Natural killer cell (primary cell): ENCODE results near the gene APC2. TPM values are rescaled to one million over a fixed set of nuclear protein-coding genes. Genes with fewer than 3 reads are reported as not detected.

Experiments used
- ATAC-seq, 3 donors: fragments of 150-1000 bp in 2 of 3; fragments of 200-7000 bp in 1 of 3; cut with Tn5 transposase; 1 replicate in 1 of 3; 2 replicates in 2 of 3; pipeline ENCODE4 v1.10.0; 2021; ENCODE audit warnings: mild to moderate bottlenecking in 2 of 3, moderate library complexity in 2 of 3
- DNase-seq, 2 donors: peaks; one replicate each; pipeline versions ENCODE4 v3.0.0 to v3.0.0-alpha.2; 2013 to 2021; ENCODE audit warnings: mixed read lengths in 1 of 2
- H3K27ac ChIP-seq: one replicate; pipeline ENCODE4 v1.5.1; 2013; ENCODE audit warnings: mild to moderate bottlenecking, low read length
- H3K27me3 ChIP-seq: one replicate; pipeline ENCODE4 v1.6.1; 2013; ENCODE audit warnings: low read length; ENCODE audit not compliant: control insufficient read depth, insufficient read depth
- H3K36me3 ChIP-seq: one replicate; pipeline ENCODE4 v1.6.1; 2013; ENCODE audit warnings: low read length; ENCODE audit not compliant: control insufficient read depth, insufficient read depth
- H3K4me1 ChIP-seq: one replicate; pipeline ENCODE4 v1.6.1; 2013; ENCODE audit warnings: low read length; ENCODE audit not compliant: control insufficient read depth, insufficient read depth
- H3K4me3 ChIP-seq: one replicate; pipeline ENCODE4 v1.5.1; 2013; ENCODE audit warnings: low read length
- H3K9me3 ChIP-seq: one replicate; pipeline ENCODE4 v1.6.1; 2013; ENCODE audit warnings: low read length; ENCODE audit not compliant: control insufficient read depth, insufficient read depth
- H3K27ac Mint-ChIP-seq, 2 donors: one replicate each; pipeline ENCODE4 v1.8.0; 2022; ENCODE audit warnings: mild to moderate bottlenecking in 2 of 2, mixed read lengths in 2 of 2, moderate library complexity in 1 of 2
- H3K27me3 Mint-ChIP-seq, 2 donors: one replicate each; pipeline ENCODE4 v1.8.0; 2022; ENCODE audit warnings: low read depth in 2 of 2, mixed read lengths in 2 of 2
- H3K36me3 Mint-ChIP-seq: one replicate; pipeline ENCODE4 v1.8.0; 2022; ENCODE audit warnings: mixed read lengths
- H3K4me1 Mint-ChIP-seq, 2 donors: one replicate each; pipeline ENCODE4 v1.8.0; 2022; ENCODE audit warnings: mixed read lengths in 2 of 2
- H3K4me3 Mint-ChIP-seq: one replicate; pipeline ENCODE4 v1.8.0; 2022; ENCODE audit warnings: mild to moderate bottlenecking, moderate library complexity, mixed read lengths
- H3K9me3 Mint-ChIP-seq, 2 donors: one replicate each; pipeline ENCODE4 v1.8.0; 2022; ENCODE audit warnings: mixed read lengths in 2 of 2
- WGBS: methylation state at CpG from one replicate; pipeline ENCODE4 v1.1.7; 2013; ENCODE audit warnings: missing lambda C conversion rate; ENCODE audit not compliant: insufficient coverage; 5-methylcytosine and 5-hydroxymethylcytosine counted together
- intact Hi-C: fragments of 100-400 bp; cut with micrococcal nuclease; formaldehyde crosslinking; loops from one replicate; pipeline ENCODE4 v1.14.2; 2022
- total RNA-seq, 4 donors: library from RNA; stranded (reverse); fragments of 120-200 nt in 1 of 4; gene quantifications; one replicate each; pipeline versions ENCODE4 v1.2.3 to v1.2.4, GENCODE V29; 2013 to 2022
- TF ChIP-seq, protein P1 (sequence below): fragments of 200-600 bp; IDR thresholded peaks from one replicate; pipeline ENCODE4 v1.8.0; 2022; ENCODE audit warnings: antibody characterized with exemption

APC2 gene
- total RNA-seq, 3 donors from 2014 or later (not counting 1 experiment from before 2014, with no cell fraction given), result 0.14 to 0.58 (median 0.27) TPM

DNA sequence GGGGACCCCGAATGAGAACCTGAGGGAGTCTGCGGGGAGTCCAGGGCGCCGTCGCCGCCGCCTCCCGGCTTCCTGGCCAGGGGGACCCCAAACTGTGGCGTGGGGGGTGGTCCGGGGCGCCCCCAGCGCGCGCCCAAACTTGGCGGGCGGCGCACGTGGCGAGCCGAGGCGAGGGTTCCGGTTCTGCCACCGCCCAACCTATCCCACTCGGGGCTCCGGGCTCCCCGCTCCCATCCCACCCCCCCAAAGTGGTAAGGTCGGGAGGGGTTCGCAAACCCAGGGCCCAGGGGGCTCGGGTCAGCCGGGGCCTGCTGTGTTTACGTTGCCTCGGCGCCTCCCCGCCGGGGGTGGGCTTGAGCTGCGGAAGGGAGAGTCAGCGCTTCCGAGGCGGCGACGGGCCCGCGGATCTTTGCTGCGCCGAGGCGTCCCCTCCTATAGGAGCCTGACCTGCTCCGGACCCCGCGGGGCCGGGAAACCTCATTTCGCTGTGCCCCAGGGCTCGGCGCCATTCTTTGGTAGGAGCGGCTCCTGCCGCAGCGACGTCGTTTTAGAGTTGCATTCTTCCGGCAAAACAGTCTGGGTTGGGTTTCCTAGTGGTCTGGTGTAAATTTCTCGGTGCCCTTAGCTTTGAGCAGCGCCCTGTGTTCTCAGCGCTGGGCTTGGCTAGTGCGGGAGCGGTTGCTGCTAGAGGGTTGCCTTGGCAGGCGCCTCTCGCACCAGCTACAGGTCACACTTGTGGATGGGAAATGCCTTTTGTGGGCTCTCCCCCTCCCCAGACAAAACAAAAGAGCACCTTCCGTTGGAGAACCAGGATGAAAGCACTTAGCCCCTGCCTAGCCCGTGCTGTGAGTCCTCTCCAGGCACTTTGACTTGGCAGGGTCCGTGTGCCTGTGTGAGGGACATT lies 41.4 kb upstream of the APC2 start:
- peak overlapping the region; percentile 99 for H3K4me3 ChIP-seq
- intact Hi-C loops, result loop anchor here (10.0 kb wide), 1 partner anchor 196 kb away; the partner anchor contains the start of gene UQCR11
- DNase-seq, result peak; percentile 57 to 78
- Mint-ChIP-seq H3K36me3 (no peaks in the 10 kb centered on the region), H3K27ac (peak overlapping the region; percentile 91 to 94), H3K4me3 (peak overlapping the region; percentile 95), H3K27me3 (no peaks in the 10 kb centered on the region), H3K9me3 (no peaks in the 10 kb centered on the region), H3K4me1 (peaks cover 53 to 61% of the 10 kb centered on the region in 2 donors)
- under 1% methylated on average over 59 of the region's 69 CpGs for WGBS
- H3K4me1 ChIP-seq, result peaks cover 59% of the 10 kb centered on the region
- TF ChIP-seq, protein P1, sequence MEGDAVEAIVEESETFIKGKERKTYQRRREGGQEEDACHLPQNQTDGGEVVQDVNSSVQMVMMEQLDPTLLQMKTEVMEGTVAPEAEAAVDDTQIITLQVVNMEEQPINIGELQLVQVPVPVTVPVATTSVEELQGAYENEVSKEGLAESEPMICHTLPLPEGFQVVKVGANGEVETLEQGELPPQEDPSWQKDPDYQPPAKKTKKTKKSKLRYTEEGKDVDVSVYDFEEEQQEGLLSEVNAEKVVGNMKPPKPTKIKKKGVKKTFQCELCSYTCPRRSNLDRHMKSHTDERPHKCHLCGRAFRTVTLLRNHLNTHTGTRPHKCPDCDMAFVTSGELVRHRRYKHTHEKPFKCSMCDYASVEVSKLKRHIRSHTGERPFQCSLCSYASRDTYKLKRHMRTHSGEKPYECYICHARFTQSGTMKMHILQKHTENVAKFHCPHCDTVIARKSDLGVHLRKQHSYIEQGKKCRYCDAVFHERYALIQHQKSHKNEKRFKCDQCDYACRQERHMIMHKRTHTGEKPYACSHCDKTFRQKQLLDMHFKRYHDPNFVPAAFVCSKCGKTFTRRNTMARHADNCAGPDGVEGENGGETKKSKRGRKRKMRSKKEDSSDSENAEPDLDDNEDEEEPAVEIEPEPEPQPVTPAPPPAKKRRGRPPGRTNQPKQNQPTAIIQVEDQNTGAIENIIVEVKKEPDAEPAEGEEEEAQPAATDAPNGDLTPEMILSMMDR, result no peak
- no peaks in the 10 kb centered on the region for H3K27me3 ChIP-seq
- ATAC-seq, result peak; percentile 15 to 27 (median 16)
- no peaks in the 10 kb centered on the region for H3K9me3 ChIP-seq
- H3K36me3 ChIP-seq, result peaks cover 3% of the 10 kb centered on the region
- H3K27ac ChIP-seq, result peak overlapping the region; percentile 99

DNA sequence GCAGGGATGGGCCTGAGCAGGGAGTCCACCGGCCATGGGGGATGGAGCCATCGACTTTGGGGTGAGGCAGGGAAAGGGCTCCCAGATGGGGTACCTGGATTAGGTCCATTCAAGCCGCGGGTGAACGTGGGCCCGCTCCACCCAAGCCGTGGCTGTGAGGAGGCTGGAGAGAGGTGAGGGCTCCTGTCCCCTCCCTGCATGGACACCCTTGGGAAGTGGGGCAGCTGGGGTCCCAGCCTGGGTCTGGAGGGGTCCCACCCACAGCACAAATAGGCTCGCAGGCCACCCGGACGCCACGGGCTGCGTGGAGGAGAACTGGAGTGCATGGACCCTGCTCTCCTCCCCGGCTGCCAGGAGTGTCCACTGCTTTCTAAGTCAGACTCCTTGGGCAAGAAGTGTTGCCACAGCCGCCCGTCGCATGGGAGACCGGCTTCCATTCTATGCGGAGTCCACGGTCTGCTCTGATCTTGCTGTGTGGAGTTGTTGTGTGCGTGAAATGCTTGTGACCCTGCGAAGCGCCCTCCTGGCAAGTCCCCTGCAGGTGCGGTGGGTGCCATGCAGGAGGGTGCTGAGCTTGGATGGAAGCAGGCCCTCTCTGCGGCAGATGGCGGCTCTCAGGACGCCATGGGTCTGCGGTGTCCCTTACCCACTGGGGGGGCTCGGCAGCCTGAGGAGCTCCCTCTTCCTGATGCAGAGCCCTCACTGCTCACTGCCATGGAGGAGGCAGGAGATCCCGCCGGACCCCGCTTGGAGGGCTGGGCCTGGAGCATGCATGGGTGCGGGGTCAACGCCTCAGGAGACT lies 40.5 kb upstream of the APC2 start:
- WGBS, result 68% methylated on average over 33 of the region's 33 CpGs
- H3K27ac ChIP-seq, result peak overlapping the region; percentile 99
- H3K4me1 ChIP-seq, result peaks cover 68% of the 10 kb centered on the region
- Mint-ChIP-seq H3K4me3 (peak overlapping the region; percentile 95), H3K9me3 (no peaks in the 10 kb centered on the region), H3K27ac (peak overlapping the region; percentile 91 to 94), H3K4me1 (peaks cover 55 to 66% of the 10 kb centered on the region in 2 donors), H3K27me3 (no peaks in the 10 kb centered on the region), H3K36me3 (no peaks in the 10 kb centered on the region)
- no peak for DNase-seq
- H3K4me3 ChIP-seq, result peak overlapping the region; percentile 99
- TF ChIP-seq, protein P1, result no peak
- intact Hi-C loops, result loop anchor here (10.0 kb wide), 1 partner anchor 195 kb away; the partner anchor contains the start of gene UQCR11
- peaks cover 4% of the 10 kb centered on the region for H3K36me3 ChIP-seq
- no peak for ATAC-seq
- H3K9me3 ChIP-seq, result no peaks in the 10 kb centered on the region
- H3K27me3 ChIP-seq, result no peaks in the 10 kb centered on the region

DNA sequence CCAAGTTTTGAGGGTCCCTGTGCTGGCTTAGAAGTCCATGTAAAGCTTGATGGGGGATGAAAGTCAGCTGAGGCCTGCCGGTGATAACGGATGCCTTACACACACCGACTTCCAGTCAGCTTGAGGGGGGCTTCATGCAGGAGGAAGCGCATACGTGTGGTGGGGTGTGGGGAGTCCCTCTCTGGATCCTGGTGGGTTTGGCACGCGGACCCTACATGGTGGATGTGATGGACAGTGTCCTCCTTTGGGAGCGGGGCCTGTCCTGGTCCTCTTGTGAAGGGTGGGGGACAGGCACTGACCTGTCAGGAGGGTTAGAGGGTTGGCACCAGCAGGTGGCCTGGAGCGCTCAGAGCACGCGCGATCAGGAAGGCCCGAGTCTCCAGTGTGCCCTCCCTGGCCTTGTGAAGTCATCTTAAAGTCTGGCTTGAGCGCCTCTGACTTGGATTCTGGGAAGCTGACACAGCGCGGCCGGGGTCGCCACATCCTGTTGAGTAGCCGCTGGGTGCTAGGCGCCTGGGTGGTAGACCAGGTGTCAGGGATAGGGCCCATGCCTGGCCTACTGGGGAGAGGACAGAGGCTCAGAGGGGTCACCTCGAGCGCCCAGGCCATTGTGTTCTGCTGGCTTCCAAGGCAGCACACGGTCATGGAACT lies 39.7 kb upstream of the APC2 start:
- Mint-ChIP-seq H3K27ac (peak overlapping the region; percentile 91 to 94), H3K4me3 (peak overlapping the region; percentile 95), H3K27me3 (no peaks in the 10 kb centered on the region), H3K9me3 (no peaks in the 10 kb centered on the region), H3K36me3 (no peaks in the 10 kb centered on the region), H3K4me1 (peaks cover 59 to 72% of the 10 kb centered on the region in 2 donors)
- Histone ChIP-seq H3K4me3 (no peak overlapping the region), H3K27ac (peak overlapping the region; percentile 99), H3K36me3 (peaks cover 4% of the 10 kb centered on the region), H3K4me1 (peaks cover 76% of the 10 kb centered on the region), H3K9me3 (no peaks in the 10 kb centered on the region), H3K27me3 (no peaks in the 10 kb centered on the region)
- intact Hi-C loops, result no loop called here
- 61% methylated on average over 23 of the region's 23 CpGs for WGBS
- no peak for ATAC-seq
- DNase-seq, result no peak
- TF ChIP-seq, protein P1, result no peak
